Hepatocyte (in vitro differentiated cells): ENCODE measurements around the gene PPP3R1. TPM values are rescaled to one million over a fixed set of nuclear protein-coding genes. Genes with fewer than 3 reads are reported as not detected.

ENCODE experiments used
- DNase-seq: peaks from one replicate; pipeline ENCODE4 v3.0.0-alpha.2; 2016; ENCODE audit warnings: low spot score
- H2AFZ ChIP-seq: fragments of 200-600 bp; sonication (generic); 2 replicates; pipeline ENCODE4 v1.6.0; 2016; ENCODE audit warnings: antibody characterized with exemption, mild to moderate bottlenecking
- H3K27ac ChIP-seq: fragments of 200-600 bp; sonication (generic); 2 replicates; pipeline ENCODE4 v1.5.1; 2016; ENCODE audit warnings: mild to moderate bottlenecking
- H3K27me3 ChIP-seq: fragments of 200-600 bp; sonication (generic); 2 replicates; pipeline ENCODE4 v1.6.1; 2016
- H3K36me3 ChIP-seq: fragments of 200-600 bp; sonication (generic); replicated peaks from 2 replicates; pipeline ENCODE4 v1.5.1; 2016; ENCODE audit warnings: low read depth; ENCODE audit not compliant: insufficient read depth
- H3K4me1 ChIP-seq: fragments of 200-600 bp; sonication (generic); 2 replicates; pipeline ENCODE4 v1.5.1; 2016; ENCODE audit warnings: mild to moderate bottlenecking, moderate library complexity; ENCODE audit not compliant: insufficient read depth
- H3K4me2 ChIP-seq: fragments of 200-600 bp; sonication (generic); 2 replicates; pipeline ENCODE4 v1.6.0; 2016
- H3K4me3 ChIP-seq: fragments of 200-600 bp; sonication (generic); 2 replicates; pipeline ENCODE4 v1.5.1; 2016; ENCODE audit warnings: mild to moderate bottlenecking
- H3K79me2 ChIP-seq: fragments of 200-600 bp; sonication (generic); 2 replicates; pipeline ENCODE4 v1.6.0; 2017; ENCODE audit warnings: mild to moderate bottlenecking
- H3K9me2 ChIP-seq: fragments of 200-600 bp; sonication (generic); replicated peaks from 2 replicates; pipeline ENCODE4 v1.6.0; 2017; ENCODE audit warnings: mild to moderate bottlenecking; ENCODE audit not compliant: insufficient read depth
- H3K9me3 ChIP-seq: fragments of 200-600 bp; sonication (generic); 2 replicates; pipeline ENCODE4 v1.5.1; 2016; ENCODE audit warnings: low read depth, mild to moderate bottlenecking
- H4K20me1 ChIP-seq: fragments of 200-600 bp; sonication (generic); 2 replicates; pipeline ENCODE4 v1.6.0; 2016; ENCODE audit warnings: mild to moderate bottlenecking; ENCODE audit not compliant: insufficient read depth, poor library complexity, severe bottlenecking
- EZH2 ChIP-seq: fragments of 200-600 bp; sonication (generic); IDR thresholded peaks from 2 replicates; pipeline ENCODE4 v1.6.1; 2016; ENCODE audit warnings: antibody characterized with exemption, mild to moderate bottlenecking, borderline replicate concordance
- EZH2phosphoT487 ChIP-seq: fragments of 200-600 bp; sonication (generic); IDR thresholded peaks from one replicate; pipeline ENCODE4 v1.6.1; 2018; ENCODE audit warnings: antibody characterized with exemption, mild to moderate bottlenecking, low read depth, moderate library complexity; ENCODE audit not compliant: unreplicated experiment, severe bottlenecking
- WGBS: methylation state at CpG from one replicate; pipeline ENCODE4 v1.1.6; 2016; ENCODE audit warnings: low lambda C conversion rate; ENCODE audit errors: missing lambda C conversion rate; 5-methylcytosine and 5-hydroxymethylcytosine counted together
- polyA plus RNA-seq: library from polyadenylated mRNA; unstranded; fragments of >200 nt; fragmentation: Nextera tagmentation; extraction: Ambion mirVana; gene quantifications from 2 replicates; pipeline ENCODE4 v1.2.1, GENCODE V29; 2016
- total RNA-seq: library from RNA; depleted of rRNA; stranded (reverse); fragments of >200 nt; gene quantifications from 2 replicates; pipeline ENCODE4 v1.2.3, GENCODE V29; 2014
- TF ChIP-seq, protein P1 (sequence below): fragments of 200-600 bp; sonication (generic); IDR thresholded peaks from 2 replicates; pipeline ENCODE4 v1.5.1; 2016; ENCODE audit warnings: antibody characterized with exemption, mild to moderate bottlenecking; ENCODE audit not compliant: poor library complexity

PPP3R1 gene
- total and polyA plus RNA-seq, 2 experiments from 2014 or later: 5.1 to 46.5 TPM

DNA sequence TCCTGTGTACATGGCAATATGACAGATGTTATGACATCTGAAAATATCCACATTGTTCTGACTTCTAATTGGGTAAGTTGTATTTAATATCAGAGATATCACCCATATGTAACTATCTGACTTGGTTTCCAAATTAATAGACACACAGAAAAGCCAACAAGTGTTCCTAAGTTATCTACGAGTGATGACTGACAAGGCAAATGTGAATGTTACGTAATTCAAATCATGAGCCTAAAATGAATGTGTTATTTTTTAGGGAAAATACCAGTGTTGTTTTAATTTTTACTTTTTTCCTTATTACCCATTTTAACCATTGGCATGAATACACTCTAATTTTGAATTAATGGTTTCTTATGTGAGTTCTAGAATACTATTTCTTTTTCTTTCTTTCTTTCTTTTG, 110.5 kb downstream of the PPP3R1 start:
- Histone ChIP-seq H3K4me3 (no peak overlapping the region), H3K36me3 (no peaks in the 10 kb centered on the region), H3K4me1 (no peaks in the 10 kb centered on the region), H2AFZ (no peak overlapping the region), H3K9me2 (no peaks in the 10 kb centered on the region), H3K4me2 (no peak overlapping the region), H3K27me3 (no peaks in the 10 kb centered on the region), H3K9me3 (no peaks in the 10 kb centered on the region), H4K20me1 (no peaks in the 10 kb centered on the region), H3K27ac (no peak overlapping the region), H3K79me2 (no peaks in the 10 kb centered on the region)
- 91% methylated on average over 2 of the region's 2 CpGs for WGBS
- TF ChIP-seq EZH2phosphoT487 (no peak), EZH2 (no peak)
- TF ChIP-seq, protein P1, sequence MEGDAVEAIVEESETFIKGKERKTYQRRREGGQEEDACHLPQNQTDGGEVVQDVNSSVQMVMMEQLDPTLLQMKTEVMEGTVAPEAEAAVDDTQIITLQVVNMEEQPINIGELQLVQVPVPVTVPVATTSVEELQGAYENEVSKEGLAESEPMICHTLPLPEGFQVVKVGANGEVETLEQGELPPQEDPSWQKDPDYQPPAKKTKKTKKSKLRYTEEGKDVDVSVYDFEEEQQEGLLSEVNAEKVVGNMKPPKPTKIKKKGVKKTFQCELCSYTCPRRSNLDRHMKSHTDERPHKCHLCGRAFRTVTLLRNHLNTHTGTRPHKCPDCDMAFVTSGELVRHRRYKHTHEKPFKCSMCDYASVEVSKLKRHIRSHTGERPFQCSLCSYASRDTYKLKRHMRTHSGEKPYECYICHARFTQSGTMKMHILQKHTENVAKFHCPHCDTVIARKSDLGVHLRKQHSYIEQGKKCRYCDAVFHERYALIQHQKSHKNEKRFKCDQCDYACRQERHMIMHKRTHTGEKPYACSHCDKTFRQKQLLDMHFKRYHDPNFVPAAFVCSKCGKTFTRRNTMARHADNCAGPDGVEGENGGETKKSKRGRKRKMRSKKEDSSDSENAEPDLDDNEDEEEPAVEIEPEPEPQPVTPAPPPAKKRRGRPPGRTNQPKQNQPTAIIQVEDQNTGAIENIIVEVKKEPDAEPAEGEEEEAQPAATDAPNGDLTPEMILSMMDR: no peak
- DNase-seq: no peak

DNA sequence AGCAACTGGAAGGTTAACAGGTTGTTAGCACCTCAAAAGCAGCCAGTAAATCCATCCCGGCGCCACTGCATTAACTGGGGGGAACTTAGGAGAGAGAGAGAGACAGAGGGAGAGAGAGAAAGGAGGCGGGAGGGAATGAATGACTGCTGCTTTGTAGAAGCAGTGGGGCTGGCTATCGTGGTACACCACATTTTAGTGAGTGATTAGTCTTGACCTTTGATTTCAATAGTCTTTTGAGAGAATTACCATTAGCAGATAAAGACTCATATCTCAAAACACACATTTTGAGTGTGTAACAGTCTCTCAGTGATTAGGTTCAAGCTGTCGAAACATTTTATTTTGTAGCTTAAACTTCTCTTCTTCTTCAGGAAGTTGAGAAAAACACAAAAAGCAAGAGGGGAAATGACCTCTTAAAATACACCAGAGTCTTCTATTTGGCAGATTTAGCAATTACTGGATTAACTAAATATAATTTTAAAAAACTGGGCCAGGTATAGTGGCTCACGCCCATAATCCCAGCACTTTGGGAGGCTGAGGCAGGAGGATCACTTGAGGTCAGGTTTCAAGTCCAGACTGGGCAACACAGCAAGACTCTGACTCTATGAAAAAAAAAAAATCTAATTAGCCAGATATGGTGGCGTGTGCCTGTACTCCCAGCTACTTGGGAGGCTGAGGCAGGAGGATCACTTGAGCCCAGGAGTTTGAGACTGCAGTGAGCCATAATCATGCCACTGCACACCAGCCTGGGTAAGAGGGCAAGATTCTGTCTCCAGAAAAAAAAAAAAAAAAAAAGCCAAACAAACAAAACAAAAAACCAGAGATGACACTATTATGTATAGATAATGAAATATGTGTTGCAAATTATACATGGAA, 116.6 kb downstream of the PPP3R1 start:
- TF ChIP-seq, protein P1: no peak

DNA sequence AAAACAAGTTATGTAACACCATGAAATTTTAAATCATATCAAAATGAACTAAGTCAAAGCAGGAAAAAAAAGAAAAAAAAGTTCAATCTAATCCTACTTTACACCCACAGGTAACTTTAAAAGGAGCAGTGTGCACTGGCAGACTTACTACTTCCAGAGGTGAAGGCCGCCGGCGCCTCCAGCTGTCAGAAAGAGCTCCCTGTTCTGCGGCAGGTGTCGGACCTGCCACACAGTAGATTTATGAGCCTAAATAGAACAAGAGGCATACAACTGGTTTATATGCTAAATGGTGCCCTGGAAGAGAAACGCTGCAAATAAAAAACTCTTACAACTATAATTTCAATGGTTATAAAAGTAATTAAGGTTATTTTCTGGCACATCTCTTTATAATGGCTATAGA, 117.8 kb downstream of the PPP3R1 start:
- Histone ChIP-seq H3K4me2 (no peak overlapping the region), H3K79me2 (no peaks in the 10 kb centered on the region), H3K4me1 (no peaks in the 10 kb centered on the region), H2AFZ (no peak overlapping the region), H3K4me3 (no peak overlapping the region), H3K9me2 (no peaks in the 10 kb centered on the region), H3K9me3 (no peaks in the 10 kb centered on the region), H3K27ac (no peak overlapping the region), H3K36me3 (no peaks in the 10 kb centered on the region), H4K20me1 (no peaks in the 10 kb centered on the region), H3K27me3 (no peaks in the 10 kb centered on the region)
- WGBS: 83% methylated on average over 6 of the region's 6 CpGs
- no peak for DNase-seq
- TF ChIP-seq, protein P1: no peak
- TF ChIP-seq EZH2phosphoT487 (no peak), EZH2 (no peak)

More for the DNA sequence above, 116.6 kb downstream of the PPP3R1 start:
- no peak overlapping the region for H3K27ac ChIP-seq
- no peaks in the 10 kb centered on the region for H3K79me2 ChIP-seq
- H3K36me3 ChIP-seq: no peaks in the 10 kb centered on the region
- H4K20me1 ChIP-seq: no peaks in the 10 kb centered on the region
- no peak overlapping the region for H3K4me2 ChIP-seq
- H3K4me3 ChIP-seq: no peak overlapping the region
- WGBS: 64% methylated on average over 7 of the region's 7 CpGs
- DNase-seq: no peak
- H2AFZ ChIP-seq: no peak overlapping the region
- no peaks in the 10 kb centered on the region for H3K9me2 ChIP-seq
- H3K4me1 ChIP-seq: no peaks in the 10 kb centered on the region
- no peaks in the 10 kb centered on the region for H3K9me3 ChIP-seq
- H3K27me3 ChIP-seq: no peaks in the 10 kb centered on the region
